Sigmoid colon (tissue), 4 donors: ENCODE results near the gene PLPP1.

Experiments used
- CTCF ChIP-seq, 4 experiments: fragments of 450-650 bp in 3 of 4; fragments of 200-600 bp in 1 of 4; IDR thresholded peaks; one replicate each; pipeline ENCODE4 v1.5.1; 2016 to 2019; ENCODE audit warnings: antibody characterized with exemption in 4 of 4, mild to moderate bottlenecking in 3 of 4, moderate library complexity in 2 of 4
- EP300 ChIP-seq, 4 donors: sonication (generic); formaldehyde crosslinking; IDR thresholded peaks; one replicate each; pipeline ENCODE4 v1.6.1; 2017; ENCODE audit warnings: antibody characterized with exemption in 4 of 4

GRCh38 chr5:55570570-55570969 lies 35.8 kb upstream of the PLPP1 start:
- no peak for TF ChIP-seq CTCF (IDR thresholded peaks at IDR 0.05)
- no peak for TF ChIP-seq EP300 (IDR thresholded peaks at IDR 0.05)
